PC-9 (cell line): ENCODE results near the gene ZKSCAN8. TPM values are rescaled to one million over a fixed set of nuclear protein-coding genes. Genes with fewer than 3 reads are reported as not detected.

Source experiments
- BruUV-seq: library from RNA; stranded (reverse); fragments of 400-500 nt; replicated peaks from 2 replicates; lab custom pipeline; 2021; lab: Mats Ljungman, UMichigan
- CTCF ChIA-PET: fragments of 300-600 bp; sonication (Branson Sonifier 250); formaldehyde crosslinking; loops from one replicate; lab custom pipeline; 2022; ENCODE audit warnings: antibody characterized with exemption; lab: Charles Lee
- POLR2A ChIA-PET: fragments of 300-600 bp; sonication (Branson Sonifier 250); formaldehyde crosslinking; loops from one replicate; lab custom pipeline; 2022; ENCODE audit warnings: antibody characterized with exemption; ENCODE audit not compliant: unreplicated experiment; lab: Charles Lee
- DNase-seq, 2 experiments: peaks; one replicate each; pipeline versions ENCODE4 v3.0.0 to v3.0.0-alpha.2; 2015 to 2022; ENCODE audit warnings: mixed read lengths in 1 of 2
- H2AFZ ChIP-seq: fragments of 200-600 bp; sonication (generic); 2 replicates; pipeline ENCODE4 v1.8.1; 2017; ENCODE audit warnings: antibody characterized with exemption
- H3F3A ChIP-seq: fragments of 200-600 bp; sonication (generic); 2 replicates; pipeline ENCODE4 v1.8.1; 2017; ENCODE audit warnings: antibody characterized with exemption, mild to moderate bottlenecking, low read depth; ENCODE audit not compliant: insufficient read depth
- H3K27ac ChIP-seq: fragments of 200-600 bp; sonication (generic); 2 replicates; pipeline ENCODE4 v1.6.1; 2016; ENCODE audit warnings: mixed run types
- H3K27me3 ChIP-seq: fragments of 200-600 bp; sonication (generic); 2 replicates; pipeline ENCODE4 v1.6.1; 2016; ENCODE audit warnings: low read depth, mixed run types; ENCODE audit not compliant: insufficient read depth
- H3K36me3 ChIP-seq: fragments of 200-600 bp; sonication (generic); 2 replicates; pipeline ENCODE4 v1.6.1; 2016; ENCODE audit warnings: low read depth, mixed run types
- H3K4me1 ChIP-seq: fragments of 200-600 bp; sonication (generic); replicated peaks from 2 replicates; pipeline ENCODE4 v1.6.1; 2016; ENCODE audit warnings: mixed run types; ENCODE audit not compliant: insufficient read depth
- H3K4me2 ChIP-seq: fragments of 200-600 bp; sonication (generic); 2 replicates; pipeline ENCODE4 v1.6.1; 2017; ENCODE audit warnings: mixed run types
- H3K4me3 ChIP-seq: fragments of 200-600 bp; sonication (generic); 2 replicates; pipeline ENCODE4 v1.6.1; 2016; ENCODE audit warnings: mixed run types
- H3K79me2 ChIP-seq: fragments of 200-600 bp; sonication (generic); 2 replicates; pipeline ENCODE4 v1.6.1; 2017; ENCODE audit warnings: low read depth, mixed run types
- H3K9me2 ChIP-seq: fragments of 200-600 bp; sonication (generic); 2 replicates; pipeline ENCODE4 v1.8.1; 2017; ENCODE audit warnings: mild to moderate bottlenecking; ENCODE audit not compliant: insufficient read depth
- H3K9me3 ChIP-seq: fragments of 200-600 bp; sonication (generic); 2 replicates; pipeline ENCODE4 v1.8.1; 2016; ENCODE audit warnings: low read depth; ENCODE audit not compliant: insufficient read depth
- H4K20me1 ChIP-seq: fragments of 200-600 bp; sonication (generic); 2 replicates; pipeline ENCODE4 v1.8.1; 2017; ENCODE audit not compliant: insufficient read depth
- CTCF ChIP-seq: fragments of 200-600 bp; sonication (generic); conservative IDR thresholded peaks from 2 replicates; pipeline ENCODE4 v1.6.1; 2017; ENCODE audit warnings: mixed run types, antibody characterized with exemption, mild to moderate bottlenecking, moderate library complexity
- EZH2 ChIP-seq: fragments of 200-600 bp; sonication (generic); IDR thresholded peaks from 2 replicates; pipeline ENCODE4 v1.8.0; 2017; ENCODE audit warnings: antibody characterized with exemption, low read depth
- intact Hi-C: fragments of 100-400 bp; cut with micrococcal nuclease; formaldehyde crosslinking; loops from one replicate; pipeline ENCODE4 v1.10.0; 2022; ENCODE audit not compliant: unreplicated experiment
- total RNA-seq: library from RNA; stranded (reverse); gene quantifications from 2 replicates; pipeline ENCODE4 v1.2.3, GENCODE V29; 2021

ZKSCAN8 gene
- total RNA-seq, 1 experiment from 2014 or later = 31.5 TPM

GRCh38 chr6:28137505-28137981 lies 4.1 kb upstream of the ZKSCAN8 start:
- Histone ChIP-seq H4K20me1 (no peaks in the 10 kb centered on the region), H3K79me2 (peaks cover 23% of the 10 kb centered on the region), H3K4me1 (peaks cover 19% of the 10 kb centered on the region), H3K9me2 (no peaks in the 10 kb centered on the region), H2AFZ (peak overlapping the region; percentile 100), H3K27me3 (no peaks in the 10 kb centered on the region), H3F3A (peaks cover 9% of the 10 kb centered on the region; the same call in 1 of the 2 replicates), H3K27ac (0 out of 2 replicates have a peak overlapping the region, but pooled peaks have one; percentile 17), H3K9me3 (no peaks in the 10 kb centered on the region), H3K4me3 (peak overlapping the region; percentile 84), H3K36me3 (no peaks in the 10 kb centered on the region), H3K4me2 (peak overlapping the region; percentile 91)
- no peak for DNase-seq
- CTCF ChIA-PET = no interaction called here
- POLR2A ChIA-PET = interaction anchor here (0.5 to 0.7 kb wide), 2 partner anchors 22 to 246 kb away, joined by 5 to 7 read pairs; no protein-coding TSS in a partner anchor
- no TSS peak for BruUV-seq
- TF ChIP-seq EZH2 (no peak), CTCF (no peak)
- intact Hi-C loops = loop anchor here (2.0 to 10.0 kb wide), 4 partner anchors 57 to 447 kb away; partner anchors contain the start of genes ZNF165, ZSCAN12 and ZSCAN9

- BruUV-seq = no TSS peak
- peaks cover 9% of the 10 kb centered on the region; the same call in 1 of the 2 replicates for H3F3A ChIP-seq
- H2AFZ ChIP-seq = no peak overlapping the region
- peaks cover 5% of the 10 kb centered on the region; the same call in 1 of the 2 replicates for H4K20me1 ChIP-seq
- CTCF ChIA-PET = no interaction called here
- no peaks in the 10 kb centered on the region for H3K27me3 ChIP-seq
- peaks cover 35% of the 10 kb centered on the region for H3K4me1 ChIP-seq
- intact Hi-C loops = loop anchor here (2.0 to 10.0 kb wide), 3 partner anchors 73 to 445 kb away; partner anchors contain the start of gene ZSCAN12
- DNase-seq = no peak
- no peak overlapping the region for H3K4me2 ChIP-seq
- TF ChIP-seq CTCF (no peak), EZH2 (no peak)
- 0 out of 2 replicates have a peak, but pooled peaks cover 8% of the 10 kb centered on the region for H3K36me3 ChIP-seq
- peaks cover 41% of the 10 kb centered on the region for H3K79me2 ChIP-seq
- POLR2A ChIA-PET = no interaction called here
- H3K27ac ChIP-seq = no peak overlapping the region
- H3K9me3 ChIP-seq = no peaks in the 10 kb centered on the region
- no peak overlapping the region for H3K4me3 ChIP-seq
- no peaks in the 10 kb centered on the region for H3K9me2 ChIP-seq
Measured at GRCh38 chr6:28139860-28140543, 1.7 kb upstream of the ZKSCAN8 start.

DNA sequence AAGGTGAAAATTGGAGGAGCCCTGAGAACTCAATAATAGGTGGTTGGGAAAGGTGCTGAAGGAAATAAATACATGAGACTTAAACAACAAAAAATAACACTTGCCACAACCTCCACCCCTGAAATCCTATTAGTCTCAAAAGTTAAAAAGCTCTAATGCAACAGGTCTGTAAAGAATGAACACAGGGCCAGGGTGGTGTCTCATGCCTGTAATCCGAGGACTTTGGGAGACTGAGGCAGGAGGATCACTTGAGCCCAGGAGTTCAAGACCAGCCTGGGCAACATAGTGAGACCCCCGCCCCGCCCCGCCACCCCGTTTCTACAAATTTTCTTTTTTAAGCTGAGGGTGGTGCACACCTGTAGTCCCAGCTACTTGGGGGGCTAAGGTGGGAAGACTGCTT lies 1.1 kb upstream of the ZKSCAN8 start:
- Histone ChIP-seq H2AFZ (no peak overlapping the region), H3K4me3 (no peak overlapping the region), H3K4me2 (no peak overlapping the region), H3K9me2 (no peaks in the 10 kb centered on the region), H4K20me1 (peaks cover 5% of the 10 kb centered on the region; the same call in 1 of the 2 replicates), H3K27me3 (no peaks in the 10 kb centered on the region), H3K79me2 (peaks cover 42% of the 10 kb centered on the region), H3K36me3 (peaks cover 13% of the 10 kb centered on the region; the same call in 1 of the 2 replicates), H3K9me3 (no peaks in the 10 kb centered on the region), H3K27ac (no peak overlapping the region), H3K4me1 (peaks cover 31% of the 10 kb centered on the region), H3F3A (peaks cover 9% of the 10 kb centered on the region; the same call in 1 of the 2 replicates)
- CTCF ChIA-PET = interaction anchor here (0.6 to 0.7 kb wide), 2 partner anchors 274 to 1014 kb away, joined by 3 to 4 read pairs; no protein-coding TSS in a partner anchor
- no TSS peak for BruUV-seq
- intact Hi-C loops = loop anchor here (1.0 to 2.0 kb wide), 2 partner anchors 72 to 85 kb away; partner anchors contain the start of gene ZSCAN9
- POLR2A ChIA-PET = interaction anchor here (0.6 to 0.7 kb wide), 2 partner anchors 209 to 530 kb away, joined by 4 to 11 read pairs; no protein-coding TSS in a partner anchor
- no peak for DNase-seq
- TF ChIP-seq CTCF (no peak), EZH2 (no peak)
